Psoas muscle (tissue), 8 donors: ENCODE results near the gene EHD4. TPM values are rescaled to one million over a fixed set of nuclear protein-coding genes. Genes with fewer than 3 reads are reported as not detected.

Experiments used
- ATAC-seq, 4 donors: fragments of 200-7000 bp; cut with Tn5 transposase; one replicate each; pipeline ENCODE4 v1.9.1; 2020; ENCODE audit warnings: moderate library complexity in 3 of 4, mild to moderate bottlenecking in 2 of 4
- DNase-seq, 2 donors: peaks; one replicate each; pipeline ENCODE4 v3.0.0-alpha.2; 2020
- H3K27ac ChIP-seq: fragments of 200-600 bp; one replicate; pipeline ENCODE4 v1.8.0; 2022
- H3K27me3 ChIP-seq, 3 donors: fragments of 200-600 bp in 1 of 3; one replicate each; pipeline versions ENCODE4 v1.6.1 to v1.8.0; 2013 to 2022; ENCODE audit warnings: low read length in 2 of 3, mild to moderate bottlenecking in 2 of 3, moderate library complexity in 1 of 3; ENCODE audit not compliant: insufficient read depth in 3 of 3
- H3K36me3 ChIP-seq, 2 donors: fragments of 200-600 bp in 1 of 2; one replicate each; pipeline versions ENCODE4 v1.6.1 to v1.8.0; 2013 to 2022; ENCODE audit warnings: low read depth in 1 of 2, mild to moderate bottlenecking in 1 of 2, moderate library complexity in 1 of 2; ENCODE audit not compliant: insufficient read depth in 1 of 2
- H3K4me1 ChIP-seq: fragments of 200-600 bp; one replicate; pipeline ENCODE4 v1.8.0; 2022
- H3K4me3 ChIP-seq: fragments of 200-600 bp; one replicate; pipeline ENCODE4 v1.8.0; 2022; ENCODE audit warnings: mild to moderate bottlenecking
- H3K9me3 ChIP-seq: fragments of 200-600 bp; one replicate; pipeline ENCODE4 v1.8.0; 2022
- CTCF ChIP-seq: fragments of 200-600 bp; IDR thresholded peaks from one replicate; pipeline ENCODE4 v1.8.0; 2022; ENCODE audit warnings: antibody characterized with exemption
- WGBS, 3 donors: extraction: QIAGEN DNeasy Blood & Tissue Kit; methylation state at CpG; one replicate each; pipeline versions ENCODE4 v1.1.6 to v1.1.7; 2013; 5-methylcytosine and 5-hydroxymethylcytosine counted together
- intact Hi-C, 2 donors: fragments of 100-400 bp; cut with DNase I; formaldehyde crosslinking; loops; one replicate each; pipeline versions ENCODE4 v1.11.0 to v1.14.2; 2022
- polyA plus RNA-seq, 3 donors: library from polyadenylated mRNA; stranded (reverse); fragments of 200-250 nt; gene quantifications; one replicate each; pipeline ENCODE4 v1.2.3, GENCODE V29; 2013
- total RNA-seq, 4 donors: library from RNA; stranded (reverse); fragmentation: NEBNext Ultra II Directional in 2 of 4; extraction: Animal tissue kit (Norgen Biotek cat#: 25700) in 2 of 4; gene quantifications; one replicate each; pipeline versions ENCODE4 v1.2.1 to v1.2.4, GENCODE V29; 2021 to 2023
- donor health status: healthy with polysubstance abuse.
- donor health status: DM: no; HTN: no; CAD: no; lungs with moderate emphysema.
- donor health status: Bipolar disorder and iron deficiency.
- donor health status: healthy.
- donor health status: DM: yes; HTN: yes; CAD: no.
- donor health status: DM: no; HTN: no; CAD: no.
- donor health status: DM: no; HTN: no; CAD: no.
- donor health status: DM: yes; HTN: yes; CAD: no.

The EHD4 gene
- total and polyA plus RNA-seq, 7 donors, result 1.7 to 9.6 (median 5.3) TPM

GRCh38 chr15:41932511-41933289 is 39.7 kb downstream of the EHD4 start:
- no peak overlapping the region for H3K4me3 ChIP-seq
- no peak for TF ChIP-seq CTCF
- ATAC-seq, result no peak
- no peaks in the 10 kb centered on the region for H3K27me3 ChIP-seq
- no peak for DNase-seq
- WGBS, 3 donors, result 71 to 76% (median 76%) methylated on average over 16 of the region's 16 CpGs
- H3K4me1 ChIP-seq, result peaks cover 54% of the 10 kb centered on the region
- intact Hi-C loops, result no loop called here
- H3K36me3 ChIP-seq, result no peaks in the 10 kb centered on the region
- H3K27ac ChIP-seq, result no peak overlapping the region
- no peaks in the 10 kb centered on the region for H3K9me3 ChIP-seq

GRCh38 chr15:41932101-41932500 is 40.3 kb downstream of the EHD4 start:
- Histone ChIP-seq H3K36me3 (no peaks in the 10 kb centered on the region), H3K27me3 (no peaks in the 10 kb centered on the region), H3K27ac (no peak overlapping the region), H3K9me3 (no peaks in the 10 kb centered on the region), H3K4me1 (peaks cover 52% of the 10 kb centered on the region), H3K4me3 (no peak overlapping the region)
- DNase-seq (no peak), ATAC-seq (no peak)
- WGBS, 3 donors, result 94 to 98% (median 95%) methylated on average over 9 of the region's 9 CpGs
- TF ChIP-seq CTCF, result no peak
- intact Hi-C loops, result no loop called here

GRCh38 chr15:41930867-41931222 is 41.5 kb downstream of the EHD4 start:
- H3K4me3 ChIP-seq, result no peak overlapping the region
- H3K4me1 ChIP-seq, result peaks cover 53% of the 10 kb centered on the region
- H3K27ac ChIP-seq, result peak overlapping the region; percentile 61
- no peaks in the 10 kb centered on the region for H3K27me3 ChIP-seq
- 67 to 71% (median 70%) methylated on average over 2 of the region's 2 CpGs for WGBS, 3 donors
- no peak for TF ChIP-seq CTCF
- intact Hi-C loops, result no loop called here
- no peaks in the 10 kb centered on the region for H3K36me3 ChIP-seq
- no peak for ATAC-seq
- no peak for DNase-seq
- H3K9me3 ChIP-seq, result no peaks in the 10 kb centered on the region

GRCh38 chr15:41930221-41930866 is 42.0 kb downstream of the EHD4 start:
- H3K27ac ChIP-seq, result peak overlapping the region; percentile 61
- peak; percentile 65 to 76 for DNase-seq
- no peaks in the 10 kb centered on the region for H3K9me3 ChIP-seq
- H3K36me3 ChIP-seq, result no peaks in the 10 kb centered on the region
- no peak for TF ChIP-seq CTCF
- peaks cover 53% of the 10 kb centered on the region for H3K4me1 ChIP-seq
- intact Hi-C loops, result no loop called here
- no peak overlapping the region for H3K4me3 ChIP-seq
- whole genome bisulfite sequencing, 3 donors, result 46 to 50% (median 49%) methylated on average over 8 of the region's 8 CpGs
- no peaks in the 10 kb centered on the region for H3K27me3 ChIP-seq
- peak; percentile 74 to 85 (median 81) for ATAC-seq
